ENCODE measurements around the gene KCNJ6.

- TF ChIP-seq CTCF (IDR thresholded peaks at IDR 0.05), result no peak
- TF ChIP-seq POLR2AphosphoS5 (IDR thresholded peaks at IDR 0.05), result no peak
- no peak for TF ChIP-seq POLR2A (IDR thresholded peaks at IDR 0.05)
- TF ChIP-seq EP300 (IDR thresholded peaks at IDR 0.05), result no peak
These were observed 247.0 kb downstream of the KCNJ6 start for GRCh38 chr21:37669249-37669648.
